C4-2B (cell line): ENCODE data around the gene LCE1E.

Source experiments
- ZFX ChIP-seq: fragments of 450-650 bp; IDR thresholded peaks from 2 replicates; pipeline ENCODE4 v1.6.1; 2017
- TF ChIP-seq, protein P1 (sequence below): fragments of 450-650 bp; conservative IDR thresholded peaks from 2 replicates; pipeline ENCODE4 v1.5.1; 2017; ENCODE audit warnings: mild to moderate bottlenecking

- TF ChIP-seq, protein P1, sequence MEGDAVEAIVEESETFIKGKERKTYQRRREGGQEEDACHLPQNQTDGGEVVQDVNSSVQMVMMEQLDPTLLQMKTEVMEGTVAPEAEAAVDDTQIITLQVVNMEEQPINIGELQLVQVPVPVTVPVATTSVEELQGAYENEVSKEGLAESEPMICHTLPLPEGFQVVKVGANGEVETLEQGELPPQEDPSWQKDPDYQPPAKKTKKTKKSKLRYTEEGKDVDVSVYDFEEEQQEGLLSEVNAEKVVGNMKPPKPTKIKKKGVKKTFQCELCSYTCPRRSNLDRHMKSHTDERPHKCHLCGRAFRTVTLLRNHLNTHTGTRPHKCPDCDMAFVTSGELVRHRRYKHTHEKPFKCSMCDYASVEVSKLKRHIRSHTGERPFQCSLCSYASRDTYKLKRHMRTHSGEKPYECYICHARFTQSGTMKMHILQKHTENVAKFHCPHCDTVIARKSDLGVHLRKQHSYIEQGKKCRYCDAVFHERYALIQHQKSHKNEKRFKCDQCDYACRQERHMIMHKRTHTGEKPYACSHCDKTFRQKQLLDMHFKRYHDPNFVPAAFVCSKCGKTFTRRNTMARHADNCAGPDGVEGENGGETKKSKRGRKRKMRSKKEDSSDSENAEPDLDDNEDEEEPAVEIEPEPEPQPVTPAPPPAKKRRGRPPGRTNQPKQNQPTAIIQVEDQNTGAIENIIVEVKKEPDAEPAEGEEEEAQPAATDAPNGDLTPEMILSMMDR = peak; percentile 78
- TF ChIP-seq ZFX = no peak
These were observed 8.4 kb upstream of the LCE1E start for GRCh38 chr1:152777510-152778137.
